ENCODE data around the gene CTNND2.

DNA sequence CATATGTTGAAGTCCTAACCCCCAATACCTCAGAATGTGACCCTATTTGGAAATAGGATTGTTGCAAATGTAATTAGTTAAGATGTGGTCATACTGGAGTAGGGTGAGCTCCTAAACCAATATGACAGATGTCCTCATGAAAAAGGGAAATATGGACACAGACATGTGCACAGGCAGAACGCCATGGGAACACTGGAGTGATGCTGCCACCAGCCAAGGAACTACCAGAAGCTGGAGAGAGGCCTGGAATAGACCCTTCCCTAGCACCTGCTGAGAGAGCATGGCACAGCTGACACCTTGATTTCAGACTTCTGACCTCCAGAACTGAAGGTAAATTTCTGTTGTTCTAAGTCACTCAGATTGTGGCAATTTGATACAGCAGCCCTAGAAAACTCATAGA, 110.8 kb downstream of the CTNND2 start:
- TF ChIP-seq, protein P1, sequence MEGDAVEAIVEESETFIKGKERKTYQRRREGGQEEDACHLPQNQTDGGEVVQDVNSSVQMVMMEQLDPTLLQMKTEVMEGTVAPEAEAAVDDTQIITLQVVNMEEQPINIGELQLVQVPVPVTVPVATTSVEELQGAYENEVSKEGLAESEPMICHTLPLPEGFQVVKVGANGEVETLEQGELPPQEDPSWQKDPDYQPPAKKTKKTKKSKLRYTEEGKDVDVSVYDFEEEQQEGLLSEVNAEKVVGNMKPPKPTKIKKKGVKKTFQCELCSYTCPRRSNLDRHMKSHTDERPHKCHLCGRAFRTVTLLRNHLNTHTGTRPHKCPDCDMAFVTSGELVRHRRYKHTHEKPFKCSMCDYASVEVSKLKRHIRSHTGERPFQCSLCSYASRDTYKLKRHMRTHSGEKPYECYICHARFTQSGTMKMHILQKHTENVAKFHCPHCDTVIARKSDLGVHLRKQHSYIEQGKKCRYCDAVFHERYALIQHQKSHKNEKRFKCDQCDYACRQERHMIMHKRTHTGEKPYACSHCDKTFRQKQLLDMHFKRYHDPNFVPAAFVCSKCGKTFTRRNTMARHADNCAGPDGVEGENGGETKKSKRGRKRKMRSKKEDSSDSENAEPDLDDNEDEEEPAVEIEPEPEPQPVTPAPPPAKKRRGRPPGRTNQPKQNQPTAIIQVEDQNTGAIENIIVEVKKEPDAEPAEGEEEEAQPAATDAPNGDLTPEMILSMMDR (IDR thresholded peaks at IDR 0.05; ENCODE audit: low read length) = no peak
- no peak for TF ChIP-seq EZH2 (optimal IDR thresholded peaks at IDR 0.05; ENCODE audit: low read depth, low read length)
- TF ChIP-seq EZH2phosphoT487 (IDR thresholded peaks at IDR 0.05; ENCODE audit: low read length) = no peak
